ENCODE results near the gene RGS3.

The RGS3 gene

DNA sequence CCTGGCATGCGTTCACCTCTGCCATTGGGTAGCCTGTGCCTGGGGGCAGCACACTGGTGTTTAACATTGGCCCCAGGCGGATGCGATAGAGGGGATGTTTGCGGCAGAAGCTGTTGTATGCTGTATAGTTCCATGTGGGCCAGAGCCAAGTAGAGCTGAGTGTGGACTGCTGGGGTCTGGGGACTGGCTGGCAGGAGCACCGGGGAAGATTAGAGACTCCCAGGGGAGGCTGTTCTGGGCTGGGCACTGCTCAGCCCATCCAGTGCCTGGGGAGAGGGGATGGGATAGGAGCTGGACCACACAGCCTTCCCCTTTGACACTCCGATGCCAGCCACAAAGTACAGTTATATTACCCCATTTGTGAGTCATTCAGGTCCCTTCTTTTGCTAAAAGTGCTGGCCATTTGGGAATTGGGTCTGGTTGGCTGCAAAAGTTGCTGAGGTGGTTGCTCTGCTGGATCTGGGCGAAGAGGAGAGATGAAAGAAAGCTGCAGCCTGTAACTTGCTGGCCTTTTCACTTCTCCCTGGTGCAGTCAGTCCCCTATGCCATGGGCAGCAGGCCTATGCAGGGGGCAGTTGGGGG, 73.8 kb downstream of the RGS3 start:
- TF ChIP-seq, protein P1, sequence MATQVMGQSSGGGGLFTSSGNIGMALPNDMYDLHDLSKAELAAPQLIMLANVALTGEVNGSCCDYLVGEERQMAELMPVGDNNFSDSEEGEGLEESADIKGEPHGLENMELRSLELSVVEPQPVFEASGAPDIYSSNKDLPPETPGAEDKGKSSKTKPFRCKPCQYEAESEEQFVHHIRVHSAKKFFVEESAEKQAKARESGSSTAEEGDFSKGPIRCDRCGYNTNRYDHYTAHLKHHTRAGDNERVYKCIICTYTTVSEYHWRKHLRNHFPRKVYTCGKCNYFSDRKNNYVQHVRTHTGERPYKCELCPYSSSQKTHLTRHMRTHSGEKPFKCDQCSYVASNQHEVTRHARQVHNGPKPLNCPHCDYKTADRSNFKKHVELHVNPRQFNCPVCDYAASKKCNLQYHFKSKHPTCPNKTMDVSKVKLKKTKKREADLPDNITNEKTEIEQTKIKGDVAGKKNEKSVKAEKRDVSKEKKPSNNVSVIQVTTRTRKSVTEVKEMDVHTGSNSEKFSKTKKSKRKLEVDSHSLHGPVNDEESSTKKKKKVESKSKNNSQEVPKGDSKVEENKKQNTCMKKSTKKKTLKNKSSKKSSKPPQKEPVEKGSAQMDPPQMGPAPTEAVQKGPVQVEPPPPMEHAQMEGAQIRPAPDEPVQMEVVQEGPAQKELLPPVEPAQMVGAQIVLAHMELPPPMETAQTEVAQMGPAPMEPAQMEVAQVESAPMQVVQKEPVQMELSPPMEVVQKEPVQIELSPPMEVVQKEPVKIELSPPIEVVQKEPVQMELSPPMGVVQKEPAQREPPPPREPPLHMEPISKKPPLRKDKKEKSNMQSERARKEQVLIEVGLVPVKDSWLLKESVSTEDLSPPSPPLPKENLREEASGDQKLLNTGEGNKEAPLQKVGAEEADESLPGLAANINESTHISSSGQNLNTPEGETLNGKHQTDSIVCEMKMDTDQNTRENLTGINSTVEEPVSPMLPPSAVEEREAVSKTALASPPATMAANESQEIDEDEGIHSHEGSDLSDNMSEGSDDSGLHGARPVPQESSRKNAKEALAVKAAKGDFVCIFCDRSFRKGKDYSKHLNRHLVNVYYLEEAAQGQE (IDR thresholded peaks at IDR 0.05; ENCODE audit: insufficient replicate concordance, low read depth): no peak
- TF ChIP-seq GABPA (IDR thresholded peaks at IDR 0.05; ENCODE audit: low read depth) (no peak), POLR2AphosphoS5 (IDR thresholded peaks at IDR 0.05; ENCODE audit: low read depth) (no peak), SPI1 (IDR thresholded peaks at IDR 0.05; ENCODE audit: borderline replicate concordance, low read depth) (no peak)
- no peak overlapping the region for H3K27ac ChIP-seq (replicated peaks)
- DNase-seq (ENCODE audit: low read depth in 1 of 2, low spot score in 1 of 2): no peak
- H3K4me3 ChIP-seq (replicated peaks; ENCODE audit: insufficient read depth, low read length): no peak overlapping the region
- H3K27me3 ChIP-seq (ENCODE audit: insufficient read depth, poor library complexity, severe bottlenecking): no peaks in the 10 kb centered on the region

DNA sequence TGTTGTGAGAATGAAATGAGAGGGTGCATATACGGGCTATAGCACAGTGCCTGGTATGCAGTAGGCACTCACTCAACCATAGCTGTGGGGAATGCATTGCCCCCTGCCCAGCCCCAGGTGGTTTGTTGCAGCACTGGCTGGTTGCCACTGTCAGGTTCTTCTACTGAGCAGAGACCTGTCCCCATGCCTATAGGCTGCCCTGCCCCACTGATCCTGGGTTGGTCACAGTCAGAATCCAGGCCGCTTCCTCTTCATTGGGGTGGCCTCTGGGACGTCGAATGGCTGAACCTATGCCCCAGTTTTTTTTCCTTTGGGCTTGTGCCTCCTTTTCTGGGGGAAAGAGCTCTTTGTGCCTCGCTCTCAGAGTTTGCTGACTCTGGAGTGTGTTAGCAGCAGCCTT, 74.6 kb downstream of the RGS3 start:
- Histone ChIP-seq H3K27ac (replicated peaks) (no peak overlapping the region), H3K27me3 (ENCODE audit: insufficient read depth, poor library complexity, severe bottlenecking) (no peaks in the 10 kb centered on the region), H3K4me3 (replicated peaks; ENCODE audit: insufficient read depth, low read length) (no peak overlapping the region)
- TF ChIP-seq SPI1 (IDR thresholded peaks at IDR 0.05; ENCODE audit: borderline replicate concordance, low read depth): no peak
- no peak for TF ChIP-seq POLR2AphosphoS5 (IDR thresholded peaks at IDR 0.05; ENCODE audit: low read depth)
- TF ChIP-seq, protein P1 (IDR thresholded peaks at IDR 0.05; ENCODE audit: insufficient replicate concordance, low read depth): no peak
- no peak for TF ChIP-seq GABPA (IDR thresholded peaks at IDR 0.05; ENCODE audit: low read depth)
- TF ChIP-seq, protein P2, sequence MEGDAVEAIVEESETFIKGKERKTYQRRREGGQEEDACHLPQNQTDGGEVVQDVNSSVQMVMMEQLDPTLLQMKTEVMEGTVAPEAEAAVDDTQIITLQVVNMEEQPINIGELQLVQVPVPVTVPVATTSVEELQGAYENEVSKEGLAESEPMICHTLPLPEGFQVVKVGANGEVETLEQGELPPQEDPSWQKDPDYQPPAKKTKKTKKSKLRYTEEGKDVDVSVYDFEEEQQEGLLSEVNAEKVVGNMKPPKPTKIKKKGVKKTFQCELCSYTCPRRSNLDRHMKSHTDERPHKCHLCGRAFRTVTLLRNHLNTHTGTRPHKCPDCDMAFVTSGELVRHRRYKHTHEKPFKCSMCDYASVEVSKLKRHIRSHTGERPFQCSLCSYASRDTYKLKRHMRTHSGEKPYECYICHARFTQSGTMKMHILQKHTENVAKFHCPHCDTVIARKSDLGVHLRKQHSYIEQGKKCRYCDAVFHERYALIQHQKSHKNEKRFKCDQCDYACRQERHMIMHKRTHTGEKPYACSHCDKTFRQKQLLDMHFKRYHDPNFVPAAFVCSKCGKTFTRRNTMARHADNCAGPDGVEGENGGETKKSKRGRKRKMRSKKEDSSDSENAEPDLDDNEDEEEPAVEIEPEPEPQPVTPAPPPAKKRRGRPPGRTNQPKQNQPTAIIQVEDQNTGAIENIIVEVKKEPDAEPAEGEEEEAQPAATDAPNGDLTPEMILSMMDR (IDR thresholded peaks at IDR 0.05; ENCODE audit: insufficient read depth, low read length): no peak
- no peak for DNase-seq (ENCODE audit: low read depth in 1 of 2, low spot score in 1 of 2)

DNA sequence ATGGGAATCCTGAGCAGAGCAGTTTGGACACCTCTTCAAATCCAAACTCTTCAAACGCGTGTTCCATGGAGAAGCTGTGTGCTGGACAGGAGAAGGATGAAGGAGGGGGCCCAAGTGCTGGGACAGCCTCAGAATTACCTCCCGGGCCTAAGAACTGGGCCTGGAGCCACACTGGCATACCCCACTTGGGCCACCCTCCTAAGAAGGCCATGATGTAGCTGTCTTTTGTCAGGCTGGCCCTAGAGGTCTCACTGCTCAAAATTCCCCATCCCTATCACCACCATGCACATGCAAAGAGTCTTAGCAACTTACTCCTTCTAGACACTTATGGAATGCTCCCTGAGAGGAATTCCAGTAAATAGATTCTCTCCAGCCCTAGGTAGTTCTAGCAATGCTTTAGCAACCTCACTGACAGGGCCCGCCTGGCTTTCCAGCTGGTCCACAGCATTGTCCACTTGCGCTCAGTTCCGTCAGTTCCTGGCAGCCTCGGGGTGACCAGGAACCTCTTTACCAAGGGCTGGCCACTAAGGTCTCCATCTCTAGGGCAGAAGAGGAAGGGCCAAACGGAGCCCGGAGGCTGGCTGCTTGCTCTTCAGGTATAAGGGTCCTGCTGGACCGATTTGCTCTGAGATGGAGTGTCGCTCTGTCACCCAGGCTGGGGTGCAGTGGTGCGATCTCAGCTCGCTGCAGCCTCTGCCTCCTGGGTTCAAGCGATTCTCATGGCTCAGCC, 75.3 kb downstream of the RGS3 start:
- DNase-seq (ENCODE audit: low read depth in 1 of 2, low spot score in 1 of 2): no peak
- H3K27me3 ChIP-seq (ENCODE audit: insufficient read depth, poor library complexity, severe bottlenecking): no peaks in the 10 kb centered on the region
- H3K27ac ChIP-seq (replicated peaks): no peak overlapping the region
- H3K4me3 ChIP-seq (replicated peaks; ENCODE audit: insufficient read depth, low read length): no peak overlapping the region
- TF ChIP-seq, protein P2 (IDR thresholded peaks at IDR 0.05; ENCODE audit: insufficient read depth, low read length): no peak
- TF ChIP-seq POLR2AphosphoS5 (IDR thresholded peaks at IDR 0.05; ENCODE audit: low read depth) (no peak), GABPA (IDR thresholded peaks at IDR 0.05; ENCODE audit: low read depth) (no peak), SPI1 (IDR thresholded peaks at IDR 0.05; ENCODE audit: borderline replicate concordance, low read depth) (no peak)
- TF ChIP-seq, protein P1 (IDR thresholded peaks at IDR 0.05; ENCODE audit: insufficient replicate concordance, low read depth): no peak
